HepG2 (cell line): ENCODE results near the gene ERBB3. TPM values are rescaled to one million over a fixed set of nuclear protein-coding genes. Genes with fewer than 3 reads are reported as not detected.

Source experiments
- ATAC-seq: fragments of 200-7000 bp; cut with Tn5 transposase; 3 replicates; pipeline ENCODE4 v1.9.1; 2020; ENCODE audit warnings: mild to moderate bottlenecking, moderate library complexity
- BruUV-seq: library from RNA; stranded (reverse); fragments of 400-500 nt; replicated peaks from 2 replicates; lab custom pipeline; 2021; lab: Mats Ljungman, UMichigan
- CTCF ChIA-PET: fragments of 300-600 bp; formaldehyde crosslinking; extraction: SDS; loops from one replicate; lab custom pipeline; 2021; ENCODE audit warnings: low total read pairs, inconsistent platforms, low intra/inter-chr PET ratio; lab: Yijun Ruan, JAX
- POLR2A ChIA-PET: fragments of 350-600 bp; sonication (Branson Sonifier 250); formaldehyde crosslinking; loops from one replicate; lab custom pipeline; 2020; ENCODE audit warnings: antibody characterized with exemption, inconsistent platforms; lab: Yijun Ruan, JAX
- DNase-seq: peaks from one replicate; pipeline ENCODE4 v3.0.0-alpha.2; 2015; ENCODE audit warnings: low spot score
- FAIRE-seq: peaks from 3 replicates; lab custom pipeline; 2011; peaks lifted over from hg19 to GRCh38; lab: Jason Lieb, UNC
- H2AFZ ChIP-seq: one replicate; pipeline ENCODE4 v1.6.1; 2011; ENCODE audit warnings: low read length, inconsistent platforms
- H3K27ac ChIP-seq: fragments of 300-600 bp; 3 replicates; pipeline ENCODE4 v1.8.0; 2011; ENCODE audit warnings: mixed run types, mild to moderate bottlenecking, mixed read lengths, low read length, inconsistent platforms; ENCODE audit not compliant: insufficient read depth; ENCODE audit errors: extremely low read length
- H3K27me3 ChIP-seq, 2 experiments: fragments of 200-600 bp in 1 of 2; 2 replicates in 1 of 2; 3 replicates in 1 of 2; pipeline versions ENCODE4 v1.6.0 to v1.8.0; 2011; ENCODE audit warnings: low read length in 2 of 2, mild to moderate bottlenecking in 2 of 2, moderate library complexity in 2 of 2, inconsistent platforms in 1 of 2; ENCODE audit not compliant: insufficient read depth in 2 of 2, control insufficient read depth in 1 of 2
- H3K36me3 ChIP-seq, 2 experiments: fragments of 200-600 bp in 1 of 2; replicated peaks in 1 of 2; 2 replicates in 1 of 2; 3 replicates in 1 of 2; pipeline versions ENCODE4 v1.5.1 to v1.8.0; 2011; ENCODE audit warnings: low read length in 2 of 2, inconsistent platforms in 1 of 2; ENCODE audit not compliant: insufficient read depth in 2 of 2, control insufficient read depth in 1 of 2
- H3K4me1 ChIP-seq: 2 replicates; pipeline ENCODE4 v1.5.1; 2012; ENCODE audit warnings: low read length, inconsistent platforms; ENCODE audit not compliant: insufficient read depth
- H3K4me2 ChIP-seq: 2 replicates; pipeline ENCODE4 v1.6.0; 2011; ENCODE audit warnings: low read depth, low read length, inconsistent platforms
- H3K4me3 ChIP-seq, 3 experiments: fragments of 200-600 bp in 1 of 3; sonication (generic), shearing (Covaris generic) in 1 of 3; replicated peaks in 1 of 3; 2 replicates each; pipeline ENCODE4 v1.5.1; 2011 to 2016; ENCODE audit warnings: low read length in 3 of 3, inconsistent platforms in 2 of 3, low read depth in 2 of 3, mild to moderate bottlenecking in 2 of 3, control low read depth in 1 of 3, mixed read lengths in 1 of 3; ENCODE audit not compliant: insufficient read depth in 1 of 3
- H3K79me2 ChIP-seq: one replicate; pipeline ENCODE4 v1.6.1; 2011; ENCODE audit warnings: low read length, inconsistent platforms; ENCODE audit not compliant: insufficient read depth
- H3K9ac ChIP-seq: 2 replicates; pipeline ENCODE4 v1.6.0; 2011; ENCODE audit warnings: mild to moderate bottlenecking, low read depth, low read length, inconsistent platforms; ENCODE audit not compliant: insufficient read depth
- H3K9me3 ChIP-seq: 2 replicates; pipeline ENCODE4 v1.5.1; 2012; ENCODE audit warnings: mild to moderate bottlenecking, low read length
- H4K20me1 ChIP-seq: 2 replicates; pipeline ENCODE4 v1.6.0; 2011; ENCODE audit warnings: inconsistent platforms, mild to moderate bottlenecking, low read length, moderate library complexity; ENCODE audit not compliant: insufficient read depth
- BHLHE40 ChIP-seq: IDR thresholded peaks from 2 replicates; pipeline ENCODE4 v1.6.1; 2011; ENCODE audit warnings: low read length, improper control_type of control experiment
- KDM5A ChIP-seq: fragments of 200-600 bp; sonication (generic); IDR thresholded peaks from 2 replicates; pipeline ENCODE4 v1.7.0; 2018; ENCODE audit warnings: antibody characterized with exemption, mild to moderate bottlenecking, low read length, borderline replicate concordance
- PRDM10 ChIP-seq: sonication (generic); formaldehyde crosslinking; IDR thresholded peaks from 2 replicates; pipeline ENCODE4 v1.4.0; 2020; ENCODE audit warnings: low read depth, missing genetic modification reagents
- RBM39 ChIP-seq: fragments of 200-400 bp; formaldehyde crosslinking; IDR thresholded peaks from one replicate; pipeline ENCODE4 v1.6.1; 2018; ENCODE audit warnings: antibody characterized with exemption, mild to moderate bottlenecking, low read depth, low read length; ENCODE audit not compliant: poor library complexity, severe bottlenecking
- ZKSCAN8 ChIP-seq: IDR thresholded peaks from 2 replicates; pipeline ENCODE4 v1.6.1; 2016; ENCODE audit warnings: borderline replicate concordance, missing genetic modification reagents, missing compliant biosample characterization
- ZNF3 ChIP-seq: IDR thresholded peaks from 2 replicates; pipeline ENCODE4 v1.7.0; 2017; ENCODE audit warnings: inconsistent platforms
- ZNF441 ChIP-seq: sonication (generic); formaldehyde crosslinking; IDR thresholded peaks from 2 replicates; pipeline ENCODE4 v1.7.0; 2021; ENCODE audit warnings: missing genetic modification reagents, borderline replicate concordance
- ZNF687 ChIP-seq: sonication (generic); formaldehyde crosslinking; IDR thresholded peaks from 2 replicates; pipeline ENCODE4 v1.5.1; 2020; ENCODE audit warnings: mild to moderate bottlenecking, missing genetic modification reagents, moderate library complexity
- ZNF772 ChIP-seq: sonication (generic); formaldehyde crosslinking; IDR thresholded peaks from 2 replicates; pipeline ENCODE4 v1.5.0; 2020; ENCODE audit warnings: mild to moderate bottlenecking, missing genetic modification reagents
- ZNF800 ChIP-seq: sonication (generic); formaldehyde crosslinking; IDR thresholded peaks from 2 replicates; pipeline ENCODE4 v1.4.0; 2020; ENCODE audit warnings: missing genetic modification reagents
- WGBS: methylation state at CpG from one replicate; pipeline ENCODE4 v1.1.6; 2017; ENCODE audit warnings: low lambda C conversion rate; 5-methylcytosine and 5-hydroxymethylcytosine counted together
- in situ Hi-C: cut with HindIII; loops from 2 replicates; pipeline ENCODE4 v1.10.0; 2017; ENCODE audit warnings: low pct_unique_long_range_greater_than_20kb; ENCODE audit not compliant: extremely low pct_ligation_motif_present
- intact Hi-C: fragments of 100-400 bp; cut with micrococcal nuclease; formaldehyde crosslinking; loops from one replicate; pipeline ENCODE4 v1.10.0; 2022; ENCODE audit not compliant: unreplicated experiment
- polyA plus RNA-seq, 8 experiments: library from polyadenylated mRNA; depleted of rRNA in 3 of 8; stranded (reverse) in 7 of 8; unstranded in 1 of 8; fragments of >200 nt; fragmentation: Illumina TruSeq in 4 of 8; extraction: Trizol in 4 of 8; gene quantifications; 2 replicates each; pipeline versions ENCODE4 v1.2.1 to v1.2.3, GENCODE V29; 2011 to 2016; ENCODE audit warnings: low read depth in 4 of 8, missing spikeins in 1 of 8, mixed read lengths in 1 of 8; ENCODE audit not compliant: insufficient read depth in 1 of 8
- total RNA-seq, 5 experiments: library from RNA; depleted of rRNA; stranded (reverse); fragments of >200 nt; fragmentation: Illumina TruSeq; extraction: Trizol; gene quantifications; 2 replicates each; pipeline ENCODE4 v1.2.3, GENCODE V29; 2016; ENCODE audit warnings: low read depth in 1 of 5
- TF ChIP-seq, protein P1 (sequence below): IDR thresholded peaks from 2 replicates; pipeline ENCODE4 v1.6.1; 2018; ENCODE audit warnings: missing genetic modification reagents

ERBB3 gene
- total and polyA plus RNA-seq, 2 of the 13 experiments (the other 11 are each of a cell fraction or from before 2014, with no cell fraction given), result 93.6 to 358 TPM

- BruUV-seq, result no TSS peak
- no peak for FAIRE-seq
- peak overlapping the region; percentile 72 for H3K27ac ChIP-seq
- H3K9me3 ChIP-seq, result no peaks in the 10 kb centered on the region
- H3K4me1 ChIP-seq, result peaks cover 58% of the 10 kb centered on the region
- no peaks in the 10 kb centered on the region; a peak in 1 of 5 replicates for H3K27me3 ChIP-seq
- peak overlapping the region; percentile 67 to 86 (median 74) for H3K4me3 ChIP-seq
- 0 out of 5 replicates have a peak, but pooled peaks cover 0 to 4% of the 10 kb centered on the region in 2 experiments for H3K36me3 ChIP-seq
- no peaks in the 10 kb centered on the region for H4K20me1 ChIP-seq
- ChIA-PET POLR2A (interaction anchor here (0.6 to 6.2 kb wide), 25 partner anchors 9 to 331 kb away, joined by 3 to 128 read pairs (median 4); partner anchors contain the start of genes CNPY2, COQ10A, CS and ERBB3), CTCF (interaction anchor here (0.6 to 3.2 kb wide), 5 partner anchors 39 to 105 kb away, joined by 3 to 49 read pairs (median 4); partner anchors contain the start of genes NABP2 and SMARCC2)
- 3% methylated on average over 12 of the region's 13 CpGs for WGBS
- in situ Hi-C loops, result no loop called here
- H3K79me2 ChIP-seq, result peaks cover 15% of the 10 kb centered on the region
- H2AFZ ChIP-seq, result no peak overlapping the region
- peak overlapping the region; percentile 72 for H3K9ac ChIP-seq
- intact Hi-C loops, result loop anchor here (1.0 to 5.0 kb wide), 7 partner anchors 34 to 348 kb away; partner anchors contain the start of genes CS, MYL6B, SMARCC2 and SPRYD4
- ATAC-seq, result peak; percentile 18
- H3K4me2 ChIP-seq, result peak overlapping the region; percentile 98
- DNase-seq, result no peak
- TF ChIP-seq BHLHE40 (no peak), ZKSCAN8 (CRISPR knock-in tag) (no peak), RBM39 (no peak), ZNF441 (CRISPR knock-in tag) (no peak), PRDM10 (CRISPR knock-in tag) (no peak), KDM5A (no peak), ZNF687 (no peak), ZNF800 (CRISPR knock-in tag) (no peak), ZNF772 (CRISPR knock-in tag) (no peak), ZNF3 (peak; percentile 14; the same call in 1 of the 2 replicates)
- TF ChIP-seq, protein P1, sequence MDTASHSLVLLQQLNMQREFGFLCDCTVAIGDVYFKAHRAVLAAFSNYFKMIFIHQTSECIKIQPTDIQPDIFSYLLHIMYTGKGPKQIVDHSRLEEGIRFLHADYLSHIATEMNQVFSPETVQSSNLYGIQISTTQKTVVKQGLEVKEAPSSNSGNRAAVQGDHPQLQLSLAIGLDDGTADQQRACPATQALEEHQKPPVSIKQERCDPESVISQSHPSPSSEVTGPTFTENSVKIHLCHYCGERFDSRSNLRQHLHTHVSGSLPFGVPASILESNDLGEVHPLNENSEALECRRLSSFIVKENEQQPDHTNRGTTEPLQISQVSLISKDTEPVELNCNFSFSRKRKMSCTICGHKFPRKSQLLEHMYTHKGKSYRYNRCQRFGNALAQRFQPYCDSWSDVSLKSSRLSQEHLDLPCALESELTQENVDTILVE, result no peak
Measured at GRCh38 chr12:56118688-56119357, 38.9 kb downstream of the ERBB3 start.
